NCI-H748 (cell line): Measurements from ENCODE around the gene GUCD1.
"Not testable (repeated sequence)": the region's sequence is repeated elsewhere in the genome, so short reads cannot be mapped to it uniquely, and the experiment has no call there.

Experiments
- DNase-seq: peaks from one replicate; lab custom pipeline; 2025; ENCODE audit not compliant: unreplicated experiment; lab: John Stamatoyannopoulos, UW

The GUCD1 gene

GRCh38 chr22:24530968-24531367 lies 24.0 kb downstream of the GUCD1 start:
- not testable (repeated sequence) for DNase-seq

- no peak for DNase-seq
Measured at GRCh38 chr22:24529898-24530297, 25.0 kb downstream of the GUCD1 start.

- no peak for DNase-seq
Measured at GRCh38 chr22:24526191-24526590, 28.7 kb downstream of the GUCD1 start.

- peak; percentile 61 for DNase-seq
Measured at GRCh38 chr22:24525416-24526037, 29.4 kb downstream of the GUCD1 start.

GRCh38 chr22:24523873-24524272 lies 31.1 kb downstream of the GUCD1 start:
- no peak for DNase-seq

GRCh38 chr22:24521791-24522245 lies 33.1 kb downstream of the GUCD1 start:
- peak; percentile 92 for DNase-seq

DNA sequence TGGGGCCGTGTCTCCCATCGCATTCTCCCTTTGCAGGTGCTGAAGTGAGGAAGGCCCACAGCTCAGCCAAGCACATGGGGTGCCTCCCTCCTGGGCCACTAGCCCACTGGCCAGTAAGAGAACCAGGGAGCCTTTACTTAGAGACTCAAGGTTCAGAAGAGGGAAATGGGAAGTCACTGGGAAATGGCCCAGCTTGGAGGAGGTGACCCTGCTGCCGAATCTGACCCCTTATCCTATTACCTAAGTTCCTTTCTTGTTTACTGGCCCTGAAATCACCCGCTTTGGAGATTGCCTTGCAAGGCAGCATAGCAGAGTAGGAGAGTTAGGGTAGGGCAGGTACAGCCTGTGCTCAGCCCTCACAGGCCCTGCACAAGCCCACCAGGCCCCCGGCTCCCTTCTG lies 35.4 kb downstream of the GUCD1 start:
- DNase-seq: no peak

DNA sequence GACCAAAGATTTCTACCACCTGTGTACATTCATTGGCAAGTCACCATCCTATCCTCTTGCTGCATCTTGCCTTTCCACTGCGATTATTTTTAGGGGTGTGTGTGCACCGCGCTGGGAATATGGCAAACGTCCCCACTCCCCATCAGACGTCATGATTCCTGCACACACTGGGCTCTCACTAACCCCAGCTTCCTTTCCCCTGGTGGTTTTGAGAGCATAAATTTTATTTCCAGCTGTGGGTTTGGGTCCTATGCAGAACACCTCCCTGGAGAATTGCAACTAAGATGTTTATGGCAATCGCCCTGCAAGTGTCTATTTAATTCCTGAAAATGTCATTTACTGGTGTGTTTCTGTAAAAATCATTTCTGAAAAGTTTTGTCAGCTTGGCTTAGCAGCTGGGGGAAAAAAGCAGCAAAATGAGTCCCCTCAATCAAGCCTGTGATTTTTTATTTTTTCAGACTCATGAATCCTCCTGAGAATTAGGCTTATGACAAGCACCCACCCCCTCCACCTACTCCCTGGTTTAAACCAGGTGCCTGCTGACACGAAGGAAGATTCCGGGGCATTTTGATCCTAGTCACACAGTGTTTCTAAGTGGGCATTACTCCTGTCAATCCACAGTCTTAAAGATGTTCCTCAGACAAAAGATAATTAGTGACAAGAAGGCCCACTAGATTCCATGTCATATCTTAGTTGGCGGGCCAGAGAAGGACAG lies 36.0 kb downstream of the GUCD1 start:
- DNase-seq: no peak

DNA sequence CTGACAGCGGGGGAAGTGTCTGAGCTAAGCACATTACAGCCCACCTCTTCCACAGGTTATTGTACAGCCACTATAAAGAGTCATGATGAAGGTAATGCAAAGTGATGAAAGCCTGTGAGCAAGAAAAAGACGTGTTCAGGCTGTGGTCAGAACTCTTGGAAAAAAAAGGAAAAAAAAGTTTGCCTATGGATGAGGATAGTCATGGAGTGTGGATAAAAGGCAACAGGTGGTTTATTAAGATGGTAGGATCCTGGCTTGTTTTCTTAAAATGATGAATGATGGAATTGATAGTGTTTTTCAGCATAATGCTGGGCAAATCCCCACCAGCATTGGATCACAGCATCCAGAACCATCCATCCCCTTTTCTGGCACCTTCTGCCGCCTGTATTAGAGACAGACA lies 36.7 kb downstream of the GUCD1 start:
- DNase-seq: no peak

DNA sequence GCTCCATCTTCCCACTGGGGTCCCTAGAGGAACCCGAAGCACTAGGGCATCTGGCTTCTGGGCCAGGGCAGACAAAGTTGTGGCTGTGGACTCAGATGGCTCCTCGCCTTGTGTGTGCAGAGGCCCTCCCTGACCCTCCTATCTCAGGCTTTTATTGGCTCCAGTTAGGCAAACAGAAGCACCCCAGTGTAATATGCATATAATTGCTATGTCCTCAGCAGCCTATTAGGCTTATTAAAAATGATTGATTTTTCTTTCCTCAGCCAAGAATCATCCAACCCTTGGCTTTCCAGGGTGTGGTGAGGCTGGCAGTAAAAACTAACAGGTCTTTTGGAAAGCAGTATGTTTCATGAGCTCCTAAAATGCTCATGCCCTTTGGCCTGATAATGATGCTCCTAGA lies 37.5 kb downstream of the GUCD1 start:
- no peak for DNase-seq

- no peak for DNase-seq
Measured at GRCh38 chr22:24516301-24516737, 38.6 kb downstream of the GUCD1 start.

DNA sequence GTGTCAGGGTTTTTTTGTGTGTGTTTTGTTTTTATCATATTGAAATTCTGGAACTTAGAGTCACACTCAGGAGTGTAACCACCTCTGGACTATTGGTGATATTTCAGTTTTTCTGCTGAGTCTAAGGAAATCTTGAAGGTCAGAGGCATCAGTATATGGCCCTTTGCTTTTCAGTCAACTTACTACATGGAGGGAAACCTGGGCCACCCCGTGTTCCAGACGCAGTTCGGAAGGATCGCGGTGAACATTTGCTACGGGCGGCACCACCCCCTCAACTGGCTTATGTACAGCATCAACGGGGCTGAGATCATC lies 40.0 kb downstream of the GUCD1 start:
- no peak for DNase-seq

GRCh38 chr22:24514241-24515026 lies 40.5 kb downstream of the GUCD1 start:
- DNase-seq: no peak

DNA sequence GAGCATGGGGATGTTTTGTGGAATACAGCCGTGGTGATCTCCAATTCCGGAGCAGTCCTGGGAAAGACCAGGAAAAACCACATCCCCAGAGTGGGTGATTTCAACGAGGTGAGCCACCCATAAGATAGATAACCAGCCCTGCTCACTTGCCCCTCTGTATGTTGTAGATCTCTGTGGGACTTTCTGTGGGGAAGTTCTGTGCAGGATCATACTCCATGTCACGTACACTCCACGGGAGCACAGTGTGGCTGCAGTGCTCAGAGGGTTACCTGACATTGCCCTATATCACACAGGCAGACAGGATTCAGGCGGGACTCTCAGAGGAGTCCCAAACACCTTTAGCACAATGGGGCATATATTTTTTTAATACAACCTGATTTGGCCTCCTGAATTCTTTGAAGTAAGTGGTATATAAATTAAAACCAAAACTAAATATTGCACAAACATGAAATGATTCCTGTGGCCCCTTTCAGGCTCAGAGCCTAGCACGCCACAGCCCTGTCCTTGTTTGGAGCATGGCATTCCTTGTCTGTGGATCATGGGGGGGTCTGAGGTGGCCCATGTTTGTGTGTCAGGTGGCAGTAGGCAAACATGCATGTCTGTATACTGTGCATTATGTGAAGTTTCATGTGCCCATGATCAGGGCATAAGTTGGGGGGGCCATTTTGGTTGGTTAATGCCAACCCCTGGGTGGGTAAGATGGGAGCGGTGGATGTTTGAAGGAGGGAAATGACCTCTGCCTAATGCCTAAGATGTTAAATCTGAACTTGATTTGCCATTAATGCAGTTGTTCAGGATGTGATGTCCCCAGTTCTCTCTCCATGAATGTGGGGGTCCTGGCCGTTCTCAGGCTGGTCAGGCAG lies 41.3 kb downstream of the GUCD1 start:
- no peak for DNase-seq

- no peak for DNase-seq
Measured at GRCh38 chr22:24512043-24512442, 42.9 kb downstream of the GUCD1 start.

- no peak for DNase-seq
Measured at GRCh38 chr22:24510637-24511625, 44.0 kb downstream of the GUCD1 start.

DNA sequence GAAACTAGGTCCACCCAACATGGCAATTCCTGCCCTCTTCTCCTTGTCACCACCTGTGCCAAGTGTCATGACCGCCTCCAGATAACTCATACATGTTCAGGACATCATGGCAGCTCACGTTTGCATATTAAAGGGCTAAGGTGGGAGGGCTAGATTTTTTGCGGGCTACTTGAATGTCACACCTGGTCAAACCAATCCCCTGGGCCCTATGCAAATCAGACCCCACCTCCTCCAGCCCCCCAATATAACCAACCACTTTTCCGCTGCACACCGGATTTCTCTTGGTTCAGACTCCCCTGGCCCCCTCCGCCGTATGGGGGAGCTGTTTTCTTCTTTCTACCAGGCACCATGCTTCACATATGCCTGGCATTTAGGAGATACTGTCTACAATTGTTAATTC lies 47.2 kb downstream of the GUCD1 start:
- DNase-seq: peak; percentile 7

DNA sequence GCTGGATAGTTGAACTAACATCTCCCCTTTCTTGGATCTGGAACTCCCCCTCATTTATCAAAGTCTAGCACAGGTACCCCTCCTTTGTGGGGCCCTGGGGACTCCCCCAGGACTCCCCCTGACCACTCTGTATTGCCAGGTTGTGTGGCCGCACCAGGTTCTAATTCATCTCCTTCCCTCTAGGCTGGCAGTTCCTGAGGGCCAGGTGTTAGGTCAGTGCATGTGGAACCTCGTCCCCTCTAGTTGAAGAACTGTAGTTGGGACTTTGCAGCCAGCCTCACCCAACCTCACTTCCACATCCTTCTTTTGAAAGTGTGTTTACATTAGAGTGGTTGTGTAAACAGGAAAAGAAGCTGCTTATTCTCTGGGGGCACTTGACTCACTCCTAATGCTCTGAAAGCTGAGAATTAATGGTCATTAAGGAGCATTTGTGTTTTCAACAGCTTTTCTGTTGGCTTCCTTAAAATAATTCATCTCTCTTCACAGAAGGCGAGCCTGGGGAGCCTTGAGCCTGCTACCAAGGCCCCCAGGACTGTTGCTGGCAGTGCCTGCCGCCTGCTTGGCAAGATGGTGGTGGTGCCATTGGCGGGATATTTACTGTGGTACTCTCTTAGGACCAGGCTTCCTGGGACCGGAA lies 48.0 kb downstream of the GUCD1 start:
- peak; percentile 86 for DNase-seq

- peak; percentile 26 for DNase-seq
Measured at GRCh38 chr22:24504956-24505736, 49.8 kb downstream of the GUCD1 start.
